IPS-18c (cell line): ENCODE measurements around the gene RPS6KA5.
"Not testable (repeated sequence)": the region's sequence is repeated elsewhere in the genome, so short reads cannot be mapped to it uniquely, and the experiment has no call there.

Experiments
- H3K4me3 ChIP-seq: 2 replicates; pipeline ENCODE4 v1.7.0; 2013; ENCODE audit warnings: low read depth, mild to moderate bottlenecking, low read length, moderate library complexity; ENCODE audit not compliant: insufficient read depth
- H3K9me3 ChIP-seq: one replicate; pipeline ENCODE4 v1.6.1; 2013; ENCODE audit warnings: mild to moderate bottlenecking, low read length, moderate library complexity; ENCODE audit not compliant: control insufficient read depth, insufficient read depth

Gene RPS6KA5

DNA sequence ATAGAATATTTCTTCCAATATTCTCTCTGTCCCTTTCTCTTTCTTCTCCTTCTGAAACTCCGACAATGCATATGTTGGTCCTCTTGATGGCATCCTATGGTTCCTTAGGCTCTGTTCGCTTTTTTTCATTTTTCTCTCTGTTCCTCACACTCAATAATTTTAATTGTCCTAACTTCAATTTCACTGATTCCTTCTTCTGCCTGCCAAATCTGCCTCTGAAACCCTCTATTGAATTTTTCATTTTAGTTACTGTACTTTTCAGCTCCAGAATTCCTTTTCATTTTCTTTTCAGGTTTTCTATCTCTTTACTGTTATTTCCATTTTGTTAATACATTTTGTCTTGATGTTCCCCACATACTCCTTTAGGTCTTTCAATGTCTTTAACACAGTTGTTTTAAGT is 177.2 kb downstream of the RPS6KA5 start:
- H3K9me3 ChIP-seq: no peaks in the 10 kb centered on the region
- H3K4me3 ChIP-seq: no peak overlapping the region

DNA sequence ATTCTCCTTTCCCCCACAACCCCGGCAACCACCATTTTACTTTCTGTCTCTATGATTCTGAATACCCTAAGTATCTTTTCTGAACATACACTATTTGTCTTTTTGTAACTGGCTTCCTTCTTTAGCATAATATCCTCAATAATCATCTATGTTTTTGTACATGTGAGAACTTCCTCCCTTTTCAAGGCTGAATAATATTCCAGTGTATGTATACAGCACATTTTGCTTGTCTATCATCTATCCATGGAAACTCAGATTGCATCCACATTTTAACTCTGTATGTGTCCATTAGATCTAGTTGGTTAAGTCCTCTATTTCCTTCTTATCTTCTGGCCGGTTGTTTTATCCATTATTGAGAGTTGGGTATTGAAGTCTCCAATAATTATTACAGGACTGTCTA is 180.2 kb downstream of the RPS6KA5 start:
- no peak overlapping the region for H3K4me3 ChIP-seq
- H3K9me3 ChIP-seq: no peaks in the 10 kb centered on the region

DNA sequence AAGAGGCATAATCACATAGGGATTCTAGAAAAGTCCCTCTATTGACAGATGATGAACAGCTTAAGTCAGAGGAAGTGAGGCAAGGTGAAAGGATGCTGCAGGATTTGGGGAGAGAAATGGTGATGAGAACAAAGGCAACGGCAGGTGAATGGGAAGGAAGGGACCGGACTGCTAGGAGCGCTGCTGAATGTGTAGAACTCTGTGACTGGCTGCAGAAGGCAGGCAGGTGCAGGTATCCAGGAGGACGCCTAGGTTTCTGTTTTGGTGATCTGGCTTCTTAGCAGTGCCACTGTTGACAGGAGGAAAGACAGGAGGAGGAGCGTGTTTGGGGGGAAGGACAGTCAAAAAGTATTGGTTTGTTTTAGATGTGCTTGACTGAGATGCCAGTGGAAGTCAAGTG is 185.8 kb downstream of the RPS6KA5 start:
- Histone ChIP-seq H3K9me3 (no peaks in the 10 kb centered on the region), H3K4me3 (no peak overlapping the region)

DNA sequence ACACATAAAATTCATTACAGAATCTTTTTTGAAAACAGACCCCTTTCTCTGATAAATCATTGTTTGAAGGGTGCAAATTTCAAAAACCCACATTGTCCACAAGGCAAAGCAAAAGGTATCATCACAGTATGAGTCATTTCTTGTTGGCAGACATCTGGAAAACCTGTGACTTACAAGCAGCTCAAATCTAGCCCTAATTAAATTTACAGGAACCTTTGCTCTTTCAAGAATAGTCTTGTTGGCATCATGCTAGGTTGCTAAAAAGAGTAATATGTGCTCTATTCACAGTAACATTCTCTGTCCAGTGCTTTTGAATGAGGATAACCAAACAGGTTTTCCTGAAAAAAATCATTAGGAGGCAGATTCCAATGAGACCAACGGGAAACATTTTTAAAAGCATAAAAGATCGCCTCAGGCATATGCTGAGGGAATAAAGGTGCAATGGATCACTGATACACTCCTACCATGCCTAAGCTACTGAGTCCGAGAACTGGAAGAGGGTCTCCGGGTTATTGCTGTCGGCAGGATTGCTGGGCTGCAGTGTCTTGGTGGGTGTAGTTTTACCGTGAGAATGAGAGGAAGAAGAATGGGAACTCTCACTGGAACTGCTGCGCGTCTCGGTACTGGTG is 188.7 kb downstream of the RPS6KA5 start:
- Histone ChIP-seq H3K9me3 (no peaks in the 10 kb centered on the region), H3K4me3 (no peak overlapping the region)

DNA sequence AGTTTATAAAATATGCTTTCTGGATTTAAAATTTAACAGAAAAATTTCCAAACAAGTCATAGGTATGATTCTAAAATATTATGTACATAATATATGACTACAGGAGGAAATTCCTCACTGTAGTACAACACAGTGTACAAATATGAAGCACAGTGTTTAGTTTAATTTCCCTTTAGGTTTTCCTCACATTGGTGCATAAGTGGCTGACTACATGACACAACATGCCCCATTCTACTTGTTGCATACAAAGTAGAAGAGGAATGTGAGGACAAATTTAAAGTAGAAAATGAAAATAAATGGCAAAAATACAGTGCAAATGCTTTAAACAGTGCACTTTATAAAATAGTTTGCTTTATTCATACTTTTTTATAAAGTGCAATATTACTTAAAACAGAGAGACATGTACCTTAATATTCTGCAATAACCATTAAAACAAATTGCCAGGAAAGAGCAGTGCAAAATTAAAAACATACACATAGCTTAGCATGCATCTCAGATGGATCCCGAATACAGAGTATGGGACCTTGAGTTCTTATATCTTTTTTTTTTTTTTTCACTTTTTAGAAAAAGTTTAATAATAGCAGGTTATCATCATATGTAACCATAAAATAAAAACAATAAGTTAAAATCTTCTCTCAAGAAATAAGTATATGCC is 189.4 kb downstream of the RPS6KA5 start:
- no peaks in the 10 kb centered on the region for H3K9me3 ChIP-seq
- no peak overlapping the region for H3K4me3 ChIP-seq

DNA sequence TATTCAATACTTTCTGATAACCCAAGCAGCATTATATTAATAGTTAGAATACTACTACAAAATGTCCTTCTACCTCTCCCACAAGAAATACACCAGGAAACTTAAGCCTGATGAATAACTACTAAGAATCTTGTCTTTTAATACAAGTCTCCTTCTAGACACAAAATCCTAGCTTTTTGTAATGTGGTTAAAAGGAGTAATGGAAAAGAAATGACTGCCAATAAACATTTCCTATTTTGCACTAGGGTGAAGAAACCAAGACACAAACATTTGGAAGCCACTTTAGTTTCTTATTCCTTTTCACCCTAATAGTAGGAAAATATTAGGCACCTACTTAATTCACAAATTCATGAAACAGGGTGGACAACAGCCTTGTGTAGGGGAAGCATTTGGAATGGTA is 192.9 kb downstream of the RPS6KA5 start:
- H3K9me3 ChIP-seq: no peaks in the 10 kb centered on the region

DNA sequence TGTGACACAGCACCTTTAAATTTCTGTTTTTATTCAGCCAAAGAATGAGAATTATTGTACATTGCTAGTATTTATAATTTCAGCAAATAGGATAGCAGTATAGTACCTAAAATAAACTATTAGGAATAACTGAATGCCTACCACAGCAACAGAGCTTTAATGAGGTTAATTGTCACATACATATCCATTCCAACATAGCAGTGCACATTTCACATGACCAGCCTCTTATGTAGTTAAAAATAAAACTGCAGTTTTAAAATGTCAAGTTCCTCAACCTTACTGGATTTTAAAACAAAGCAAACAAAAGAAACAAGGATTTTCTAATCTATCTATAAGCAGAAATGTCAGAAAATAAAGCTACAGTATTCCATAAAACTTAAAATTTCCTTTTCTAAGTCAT is 193.6 kb downstream of the RPS6KA5 start:
- no peak overlapping the region for H3K4me3 ChIP-seq
- no peaks in the 10 kb centered on the region for H3K9me3 ChIP-seq

More for the DNA sequence above, 192.9 kb downstream of the RPS6KA5 start:
- no peak overlapping the region for H3K4me3 ChIP-seq

DNA sequence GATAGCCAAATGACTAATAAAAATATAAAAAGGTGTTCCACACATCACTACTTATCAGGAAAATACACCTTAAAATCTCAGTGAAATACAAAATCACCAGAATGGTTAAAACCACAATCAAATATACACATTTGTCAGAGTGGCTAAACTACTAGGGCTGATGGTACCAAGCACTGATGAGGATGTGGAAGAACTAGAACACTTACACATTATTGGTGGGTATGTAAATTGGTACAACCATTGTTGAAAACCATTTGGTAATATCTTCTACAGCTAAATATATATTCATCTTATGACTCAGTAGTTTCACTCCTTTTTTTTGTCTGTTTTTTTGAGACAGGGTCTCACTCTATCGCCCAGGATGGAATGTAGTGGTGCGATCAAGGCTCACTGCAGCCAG is 195.7 kb downstream of the RPS6KA5 start:
- Histone ChIP-seq H3K4me3 (no peak overlapping the region), H3K9me3 (no peaks in the 10 kb centered on the region)

DNA sequence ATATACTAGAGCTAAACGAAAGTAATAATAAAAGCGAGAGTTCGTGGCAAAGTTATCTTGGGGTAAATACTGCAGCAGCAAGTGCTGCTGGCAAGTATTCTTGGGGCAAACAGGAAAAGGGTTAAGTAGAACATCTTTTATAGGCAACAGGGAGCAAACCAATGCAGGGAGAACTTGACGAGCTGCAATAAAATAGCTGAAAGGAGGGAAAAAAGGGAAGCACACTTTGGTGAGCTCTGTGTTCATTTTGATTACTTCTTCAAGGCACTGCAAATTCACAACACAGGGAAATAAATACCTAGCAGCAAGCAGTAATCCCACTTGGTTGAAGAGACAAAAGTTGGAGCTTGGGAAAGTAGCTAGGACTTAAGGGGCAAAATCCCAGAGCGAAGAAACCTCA is 201.9 kb downstream of the RPS6KA5 start:
- Histone ChIP-seq H3K4me3 (no peak overlapping the region), H3K9me3 (no peaks in the 10 kb centered on the region)

DNA sequence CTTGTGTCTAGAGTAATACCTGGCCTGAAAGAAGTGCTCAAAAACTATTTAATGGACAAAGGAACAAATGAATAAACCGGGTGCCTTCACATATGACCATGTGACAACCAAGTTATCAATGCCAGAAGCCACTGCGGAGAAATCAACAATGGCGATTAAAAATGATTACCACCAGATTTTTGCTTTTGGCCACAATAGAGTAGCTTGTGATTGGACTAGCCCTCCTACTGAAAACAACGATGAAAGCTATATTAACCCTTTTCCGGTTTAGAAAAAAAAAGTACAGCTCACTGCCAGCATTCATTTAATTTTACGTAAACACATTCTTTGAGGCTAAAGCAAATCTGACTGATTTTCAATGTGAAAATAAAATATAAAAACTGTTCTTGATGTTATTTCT is 202.6 kb downstream of the RPS6KA5 start:
- Histone ChIP-seq H3K4me3 (no peak overlapping the region), H3K9me3 (no peaks in the 10 kb centered on the region)

DNA sequence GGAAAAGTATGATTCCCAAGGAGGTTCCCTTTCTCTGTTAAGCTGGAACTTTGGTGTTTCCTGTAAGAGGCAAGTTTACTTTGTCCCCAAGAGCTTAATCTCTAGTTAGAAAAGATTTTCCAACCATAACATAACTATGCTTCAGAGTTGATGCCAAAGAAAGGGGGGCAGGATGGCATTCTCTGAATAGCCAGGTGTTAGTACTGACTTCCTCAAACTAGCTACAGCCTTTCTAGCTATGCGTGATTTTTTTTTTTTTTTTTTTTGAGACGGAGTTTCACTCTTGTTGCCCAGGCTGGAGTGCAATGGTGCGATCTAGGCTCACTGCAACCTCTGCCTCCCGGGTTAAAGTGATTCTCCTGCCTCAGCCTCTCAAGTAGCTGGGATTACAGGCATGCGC is 204.3 kb downstream of the RPS6KA5 start:
- not testable (repeated sequence) for H3K9me3 ChIP-seq, H3K4me3 ChIP-seq

DNA sequence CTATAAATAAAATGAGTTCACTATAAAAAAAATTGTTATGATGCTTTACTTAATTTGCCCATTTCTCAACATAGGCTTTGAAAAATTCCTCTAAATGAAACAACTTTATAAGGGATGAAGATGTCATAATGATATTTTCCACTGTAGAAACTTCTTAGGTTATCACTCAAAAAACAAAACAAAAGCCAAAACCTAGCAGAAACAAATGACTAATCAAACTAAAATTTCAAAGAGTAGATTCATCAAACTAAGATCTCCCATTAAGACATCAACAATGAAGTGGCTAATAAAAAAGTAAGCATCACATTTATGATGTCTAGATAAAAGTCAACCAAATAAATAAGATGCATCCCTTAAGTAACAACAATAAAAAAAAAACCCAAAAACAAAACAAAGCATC is 207.3 kb downstream of the RPS6KA5 start:
- H3K4me3 ChIP-seq: no peak overlapping the region
- no peaks in the 10 kb centered on the region for H3K9me3 ChIP-seq

DNA sequence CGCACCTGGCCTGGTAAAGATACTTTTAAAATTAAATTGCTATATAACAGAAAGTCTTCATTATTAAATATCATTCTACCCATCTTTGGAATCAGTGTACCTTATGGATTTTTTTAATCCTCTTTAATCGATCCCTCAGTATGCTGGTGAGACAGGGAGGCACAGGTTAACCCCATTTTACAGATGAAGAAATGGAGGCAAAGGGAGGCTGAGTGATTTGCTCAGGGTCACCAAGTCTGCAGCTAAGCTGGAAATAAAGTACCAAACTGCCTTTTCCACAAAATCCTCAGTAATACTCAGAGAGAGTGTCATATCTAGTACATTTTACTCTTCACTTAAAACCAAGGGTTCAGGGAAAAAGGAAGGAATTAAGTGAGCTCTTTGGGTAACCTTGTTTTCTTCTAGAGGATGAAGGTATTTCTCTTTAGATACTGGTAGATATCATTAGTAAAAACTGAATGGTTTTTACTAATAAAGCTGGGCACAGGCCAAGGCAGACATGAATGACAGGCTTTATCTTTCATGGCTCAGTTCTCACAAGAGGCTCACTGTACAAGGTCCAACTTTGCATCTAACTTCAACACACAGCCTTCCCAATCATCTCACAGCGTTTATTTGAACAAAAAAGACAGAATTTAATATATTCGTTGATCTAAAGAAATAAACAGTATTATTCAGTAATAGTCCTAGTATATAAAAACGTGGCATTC is 209.0 kb downstream of the RPS6KA5 start:
- no peaks in the 10 kb centered on the region for H3K9me3 ChIP-seq
- H3K4me3 ChIP-seq: no peak overlapping the region

DNA sequence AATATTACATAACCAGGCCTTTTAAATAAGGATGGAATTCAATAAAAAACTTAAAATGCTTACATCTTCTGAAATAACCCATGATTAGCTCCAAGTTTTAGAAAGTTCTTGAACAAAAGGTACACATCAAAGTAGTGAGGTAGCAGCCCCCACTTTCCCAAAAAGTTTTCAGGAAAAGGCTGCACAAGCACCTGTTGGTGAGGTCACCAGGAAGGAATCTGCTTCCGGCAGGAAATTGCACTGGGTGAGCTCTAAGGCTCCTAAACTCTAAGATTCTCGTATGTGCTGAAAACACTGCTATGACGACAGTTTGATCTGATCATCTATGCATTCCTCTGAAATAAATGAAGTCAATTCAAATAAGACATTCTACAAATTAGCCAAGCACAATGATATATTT is 210.0 kb downstream of the RPS6KA5 start:
- Histone ChIP-seq H3K4me3 (no peak overlapping the region), H3K9me3 (no peaks in the 10 kb centered on the region)

DNA sequence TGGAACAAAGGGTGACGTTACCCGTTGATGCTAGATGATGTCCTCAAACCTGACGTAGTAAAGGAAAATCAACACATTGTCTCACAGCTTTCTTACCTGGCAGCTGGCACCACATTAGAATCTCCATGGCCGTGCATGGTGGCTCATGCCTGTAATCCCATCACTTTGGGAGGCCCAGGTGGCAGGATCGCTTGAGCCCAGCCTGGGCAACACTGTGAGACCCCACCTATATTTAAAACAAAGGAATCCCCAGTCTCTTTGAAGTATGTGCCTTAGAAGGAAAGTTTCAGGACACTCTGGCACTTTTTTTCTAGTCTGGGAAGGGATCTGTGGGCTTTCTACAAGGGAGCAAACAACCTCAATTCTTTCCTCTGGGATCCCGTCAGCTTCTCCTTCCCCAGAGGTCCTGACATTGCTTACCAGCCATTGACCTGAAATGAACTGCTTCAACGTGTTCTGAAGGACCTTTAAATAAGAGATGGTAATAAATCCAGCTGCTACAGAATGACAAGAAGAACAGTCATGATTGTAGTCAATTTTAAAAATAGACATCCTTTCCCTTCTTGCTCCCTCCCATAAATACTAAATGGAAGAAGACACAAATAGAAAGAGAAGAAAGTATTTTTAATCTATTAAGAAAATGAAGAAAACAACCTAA is 210.5 kb downstream of the RPS6KA5 start:
- Histone ChIP-seq H3K9me3 (no peaks in the 10 kb centered on the region), H3K4me3 (no peak overlapping the region)

DNA sequence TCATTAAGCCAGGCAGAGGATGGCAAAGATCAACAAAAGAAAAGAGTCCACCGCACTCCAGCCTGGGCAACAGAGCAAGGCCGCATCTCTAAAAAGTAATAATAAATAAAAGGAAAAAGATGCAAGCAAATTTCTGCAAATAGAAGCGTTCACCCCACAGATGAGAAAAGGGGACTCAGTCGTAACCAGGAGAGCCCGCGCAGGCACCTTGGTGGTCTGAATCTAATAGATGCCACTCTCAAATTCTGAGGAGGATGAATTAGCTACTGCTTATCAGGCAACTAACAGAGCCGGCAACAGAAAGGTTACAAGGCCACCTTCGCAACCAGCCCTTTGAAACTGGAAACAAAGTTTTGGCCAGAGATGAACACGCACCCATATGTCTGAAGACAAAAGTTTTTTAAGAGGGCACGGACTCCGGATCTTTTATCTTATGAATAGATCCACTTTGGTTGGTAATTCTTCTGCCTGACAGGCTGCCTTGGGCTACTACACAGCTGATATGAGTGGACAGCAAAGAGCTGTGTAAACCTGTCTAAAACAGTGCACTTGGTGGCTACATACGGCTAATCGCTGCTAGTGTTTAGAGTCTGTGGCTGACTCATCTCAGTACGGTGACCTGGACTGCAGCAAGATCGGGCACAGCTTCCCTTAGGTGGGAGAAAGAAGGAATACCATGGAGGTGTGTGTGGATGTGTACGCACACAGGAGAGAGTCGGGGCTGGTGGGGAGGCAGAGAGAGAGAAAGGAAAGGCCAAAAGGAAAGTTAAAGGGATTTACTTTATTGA is 211.3 kb downstream of the RPS6KA5 start:
- H3K9me3 ChIP-seq: no peaks in the 10 kb centered on the region
- no peak overlapping the region for H3K4me3 ChIP-seq

DNA sequence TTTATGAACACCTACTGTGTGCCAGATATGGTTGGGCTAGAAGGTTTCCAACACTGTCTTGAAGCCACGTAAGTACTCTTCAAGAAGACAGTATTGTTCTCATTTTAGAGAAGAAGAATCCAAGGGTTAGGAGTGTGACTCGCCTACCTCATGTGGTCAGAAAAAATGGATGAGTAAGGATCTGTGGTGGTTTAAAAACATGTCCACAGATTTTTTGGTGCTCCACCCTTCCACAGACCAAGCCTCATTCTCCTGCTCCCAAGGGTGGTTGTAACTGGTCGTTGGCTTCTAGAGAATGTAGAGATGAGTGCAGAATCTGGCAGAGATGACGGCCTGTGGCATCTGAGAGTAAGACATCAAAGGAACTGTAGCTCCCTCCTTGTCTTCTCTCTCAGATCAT is 213.9 kb downstream of the RPS6KA5 start:
- H3K9me3 ChIP-seq: no peaks in the 10 kb centered on the region
- H3K4me3 ChIP-seq: no peak overlapping the region
